Measurements from ENCODE around the gene EIF4G3. TPM values are rescaled to one million over a fixed set of nuclear protein-coding genes. Genes with fewer than 3 reads are reported as not detected.

The EIF4G3 gene
- total RNA-seq, 1 experiment from 2014 or later: 72.0 TPM

DNA sequence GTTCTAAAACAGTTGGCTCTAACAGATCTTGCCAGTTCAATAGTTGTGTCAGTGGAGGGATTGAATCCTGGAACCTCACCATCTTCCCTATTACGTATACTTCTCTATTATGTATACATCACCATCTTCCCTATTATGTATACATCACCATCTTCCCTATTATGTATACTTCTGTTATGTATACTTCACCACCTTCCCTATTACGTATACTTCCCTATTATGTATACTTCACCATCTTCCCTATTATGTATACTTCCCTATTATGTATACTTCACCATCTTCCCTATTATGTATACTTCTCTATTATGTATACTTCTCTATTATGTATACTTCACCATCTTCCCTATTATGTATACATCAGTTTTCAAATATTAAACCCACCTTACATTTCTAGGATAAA lies 355.2 kb downstream of the EIF4G3 start:
- Histone ChIP-seq H3K56ac (ENCODE audit: insufficient read length, low read depth, low read length) (no peak overlapping the region), H3K18ac (ENCODE audit: insufficient read length, low read depth, low read length) (no peak overlapping the region), H3K4ac (ENCODE audit: low read depth, low read length) (no peak overlapping the region), H3K14ac (ENCODE audit: insufficient read depth, low read length) (no peak overlapping the region), H2BK5ac (ENCODE audit: insufficient read length, low read length) (no peak overlapping the region), H2AFZ (ENCODE audit: low read length) (no peak overlapping the region), H3T11ph (ENCODE audit: low read length) (no peak overlapping the region), H3K23ac (ENCODE audit: insufficient read length, low read depth, low read length) (no peak overlapping the region), H3K79me2 (ENCODE audit: insufficient read depth, low read length) (no peaks in the 10 kb centered on the region), H2BK15ac (ENCODE audit: low read depth, low read length) (no peak overlapping the region), H3K27me3 (ENCODE audit: insufficient read depth, low read length) (no peaks in the 10 kb centered on the region), H2BK20ac (ENCODE audit: low read depth, low read length, poor library complexity, severe bottlenecking) (no peak overlapping the region), H3K4me2 (ENCODE audit: insufficient read depth, insufficient read length, low read length) (no peak overlapping the region), H3K9ac (ENCODE audit: extremely low read depth, insufficient read length, low read length) (no peak overlapping the region), H3K4me1 (ENCODE audit: insufficient read depth, low read length) (no peaks in the 10 kb centered on the region), H3K79me1 (ENCODE audit: insufficient read depth, low read depth, low read length, poor library complexity, severe bottlenecking) (no peaks in the 10 kb centered on the region), H2AK5ac (ENCODE audit: insufficient read length, low read length) (no peak overlapping the region), H3K23me2 (ENCODE audit: insufficient read length, low read depth, low read length, poor library complexity, severe bottlenecking) (no peaks in the 10 kb centered on the region), H4K8ac (replicated peaks; ENCODE audit: insufficient read length, low read depth, low read length) (no peak overlapping the region), H4K20me1 (ENCODE audit: control insufficient read depth, insufficient read depth, insufficient read length) (no peaks in the 10 kb centered on the region), H4K91ac (ENCODE audit: insufficient read length, low read depth, low read length) (no peak overlapping the region), H3K9me3 (ENCODE audit: control insufficient read depth, low read depth, low read length) (no peaks in the 10 kb centered on the region), H2BK12ac (ENCODE audit: insufficient read length, low read depth, low read length) (no peak overlapping the region), H4K5ac (ENCODE audit: insufficient read length, low read depth, low read length) (no peak overlapping the region), H2BK120ac (ENCODE audit: low read depth, low read length, poor library complexity, severe bottlenecking) (no peak overlapping the region), H3K27ac (ENCODE audit: insufficient read length, low read depth, low read length) (no peak overlapping the region)
- Mint-ChIP-seq H3K27me3 (ENCODE audit: low read depth) (no peaks in the 10 kb centered on the region), H3K4me3 (no peak overlapping the region), H3K36me3 (ENCODE audit: insufficient read depth in 1 of 3, low read depth in 3 of 3) (peaks cover 19 to 48% (median 37%) of the 10 kb centered on the region in 3 experiments), H3K9me3 (no peaks in the 10 kb centered on the region; a peak in 2 of 5 replicates), H3K4me1 (no peaks in the 10 kb centered on the region), H3K27ac (no peak overlapping the region)
- TF ChIP-seq, protein P1, sequence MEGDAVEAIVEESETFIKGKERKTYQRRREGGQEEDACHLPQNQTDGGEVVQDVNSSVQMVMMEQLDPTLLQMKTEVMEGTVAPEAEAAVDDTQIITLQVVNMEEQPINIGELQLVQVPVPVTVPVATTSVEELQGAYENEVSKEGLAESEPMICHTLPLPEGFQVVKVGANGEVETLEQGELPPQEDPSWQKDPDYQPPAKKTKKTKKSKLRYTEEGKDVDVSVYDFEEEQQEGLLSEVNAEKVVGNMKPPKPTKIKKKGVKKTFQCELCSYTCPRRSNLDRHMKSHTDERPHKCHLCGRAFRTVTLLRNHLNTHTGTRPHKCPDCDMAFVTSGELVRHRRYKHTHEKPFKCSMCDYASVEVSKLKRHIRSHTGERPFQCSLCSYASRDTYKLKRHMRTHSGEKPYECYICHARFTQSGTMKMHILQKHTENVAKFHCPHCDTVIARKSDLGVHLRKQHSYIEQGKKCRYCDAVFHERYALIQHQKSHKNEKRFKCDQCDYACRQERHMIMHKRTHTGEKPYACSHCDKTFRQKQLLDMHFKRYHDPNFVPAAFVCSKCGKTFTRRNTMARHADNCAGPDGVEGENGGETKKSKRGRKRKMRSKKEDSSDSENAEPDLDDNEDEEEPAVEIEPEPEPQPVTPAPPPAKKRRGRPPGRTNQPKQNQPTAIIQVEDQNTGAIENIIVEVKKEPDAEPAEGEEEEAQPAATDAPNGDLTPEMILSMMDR (conservative IDR thresholded peaks at IDR 0.05): no peak
- no CpG with 5 or more reads among the region's 2 CpGs for WGBS (ENCODE audit: extremely low coverage, insufficient read length, low lambda C conversion rate)
- no peak for DNase-seq
